ENCODE measurements around the gene APBA3. TPM values are rescaled to one million over a fixed set of nuclear protein-coding genes. Genes with fewer than 3 reads are reported as not detected.
"Not testable (repeated sequence)": the region's sequence is repeated elsewhere in the genome, so short reads cannot be mapped to it uniquely, and the experiment has no call there.

Gene APBA3
- polyA plus RNA-seq, 2 of the 4 experiments (the other 2 are of a cell fraction) = 5.5 to 10.0 TPM

DNA sequence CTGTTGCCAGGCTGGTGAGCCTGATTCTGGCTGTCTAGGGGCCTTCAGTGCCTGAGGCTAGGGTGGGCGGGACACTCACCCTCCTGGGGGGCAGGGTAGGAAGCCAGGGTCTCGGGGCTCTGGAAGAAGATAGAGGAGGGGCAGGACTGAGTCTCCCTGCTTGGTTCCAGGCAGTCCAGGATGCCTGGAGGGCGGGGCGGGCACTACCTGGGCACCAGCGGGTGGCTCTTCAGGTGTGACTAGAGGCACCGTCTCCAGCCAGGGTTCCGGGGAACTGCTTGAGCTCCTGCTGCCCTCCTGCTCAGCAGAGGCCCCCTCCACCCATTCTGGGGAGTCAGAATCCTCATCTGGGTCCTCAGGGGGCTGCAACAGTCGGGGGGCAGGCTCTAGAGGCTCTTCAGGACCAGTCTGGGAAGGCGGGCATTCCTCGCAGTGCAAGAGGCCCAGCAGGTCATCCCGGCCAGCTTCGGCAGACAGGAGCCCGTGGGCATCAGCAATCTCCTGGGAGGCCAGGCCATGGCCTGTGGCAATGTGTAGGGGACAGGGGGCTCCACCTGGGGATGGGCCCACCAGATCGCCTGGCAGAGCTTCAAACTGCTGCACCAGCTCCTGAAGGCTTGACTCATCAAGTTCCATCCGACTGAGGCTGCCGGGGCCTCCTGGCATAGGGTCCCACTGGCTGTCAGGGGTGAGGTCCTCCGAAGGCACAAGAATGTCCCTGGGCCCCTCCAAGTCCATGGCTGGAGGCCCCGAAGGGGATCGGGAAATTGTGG is 1.8 kb downstream of the APBA3 start:
- no peak overlapping the region for H3K4me2 ChIP-seq
- ChIA-PET CTCF (interaction anchor here (0.6 to 1.7 kb wide), 3 partner anchors 33 to 448 kb away, joined by 3 to 4 read pairs (median 4); no protein-coding TSS in a partner anchor), POLR2A (no interaction called here)
- no peak for DNase-seq (ENCODE audit: low read depth in 1 of 2, low spot score in 1 of 2)
- 91% methylated on average over 10 of the region's 19 CpGs for WGBS (ENCODE audit: missing lambda C conversion rate)
- no peak for ATAC-seq
- FAIRE-seq = no peak
- H3K4me3 ChIP-seq = no peak overlapping the region
- peaks cover 9% of the 10 kb centered on the region; the same call in 2 of the 3 replicates for H3K4me1 ChIP-seq
- no peak overlapping the region for H3K27ac ChIP-seq
- TF ChIP-seq FOXS1 (CRISPR knock-in tag; IDR thresholded peaks at IDR 0.05) (no peak), MYC (IDR thresholded peaks at IDR 0.05; ENCODE audit: borderline replicate concordance, low read length) (no peak), CHD2 (IDR thresholded peaks at IDR 0.05; ENCODE audit: low read length, partially characterized antibody) (no peak), NR3C1 (IDR thresholded peaks at IDR 0.05) (no peak), EP300 (IDR thresholded peaks at IDR 0.05) (no peak), ZC3H11A (IDR thresholded peaks at IDR 0.05) (no peak), PBX3 (IDR thresholded peaks at IDR 0.05) (no peak), CBX8 (IDR thresholded peaks at IDR 0.05) (no peak), HOXB5 (CRISPR knock-in tag; IDR thresholded peaks at IDR 0.05) (no peak), POLR2A (IDR thresholded peaks at IDR 0.05; ENCODE audit: low read length) (no peak), ATOH8 (CRISPR knock-in tag; IDR thresholded peaks at IDR 0.05; ENCODE audit: low read depth) (no peak), RARB (CRISPR knock-in tag; IDR thresholded peaks at IDR 0.05) (no peak)
- TF ChIP-seq, protein P1, sequence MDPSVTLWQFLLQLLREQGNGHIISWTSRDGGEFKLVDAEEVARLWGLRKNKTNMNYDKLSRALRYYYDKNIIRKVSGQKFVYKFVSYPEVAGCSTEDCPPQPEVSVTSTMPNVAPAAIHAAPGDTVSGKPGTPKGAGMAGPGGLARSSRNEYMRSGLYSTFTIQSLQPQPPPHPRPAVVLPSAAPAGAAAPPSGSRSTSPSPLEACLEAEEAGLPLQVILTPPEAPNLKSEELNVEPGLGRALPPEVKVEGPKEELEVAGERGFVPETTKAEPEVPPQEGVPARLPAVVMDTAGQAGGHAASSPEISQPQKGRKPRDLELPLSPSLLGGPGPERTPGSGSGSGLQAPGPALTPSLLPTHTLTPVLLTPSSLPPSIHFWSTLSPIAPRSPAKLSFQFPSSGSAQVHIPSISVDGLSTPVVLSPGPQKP (IDR thresholded peaks at IDR 0.05; ENCODE audit: low read depth, low read length) = no peak
- H3K9me3 ChIP-seq = no peaks in the 10 kb centered on the region

GRCh38 chr19:3758297-3758696 is 3.2 kb downstream of the APBA3 start:
- FAIRE-seq; H3K4me1 ChIP-seq; ATAC-seq; H3K27ac ChIP-seq; CTCF ChIA-PET; H3K4me2 ChIP-seq; H3K9me3 ChIP-seq; DNase-seq (ENCODE audit: low read depth in 1 of 2, low spot score in 1 of 2); POLR2A ChIA-PET; H3K4me3 ChIP-seq: not testable (repeated sequence)
- WGBS (ENCODE audit: missing lambda C conversion rate) = 90% methylated on average over 13 of the region's 13 CpGs

DNA sequence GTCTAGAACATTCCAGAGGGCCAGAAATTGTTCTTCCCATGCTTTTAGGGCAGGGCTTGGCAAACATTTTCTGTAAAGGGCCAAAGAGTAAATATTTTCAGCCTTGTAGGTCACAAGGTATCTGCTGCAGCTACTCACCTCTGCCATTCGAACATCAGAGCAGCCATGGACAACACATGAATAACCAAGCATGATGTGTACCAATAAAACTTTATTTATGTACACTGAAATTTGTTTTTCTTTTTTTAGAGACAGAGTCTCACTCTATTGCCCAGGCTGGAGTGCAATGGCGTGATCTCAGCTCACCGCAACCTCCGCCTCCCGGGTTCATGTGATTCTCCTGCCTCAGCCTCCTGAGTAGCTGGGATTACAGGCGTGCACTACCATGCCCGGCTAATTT is 3.8 kb downstream of the APBA3 start:
- H3K4me2 ChIP-seq; H3K9me3 ChIP-seq; CTCF ChIA-PET; ATAC-seq; FAIRE-seq; H3K4me3 ChIP-seq; H3K4me1 ChIP-seq; DNase-seq (ENCODE audit: low read depth in 1 of 2, low spot score in 1 of 2); POLR2A ChIA-PET; H3K27ac ChIP-seq: not testable (repeated sequence)
- WGBS (ENCODE audit: missing lambda C conversion rate) = 94% methylated on average over 7 of the region's 7 CpGs

GRCh38 chr19:3753631-3754410 is 7.7 kb downstream of the APBA3 start:
- WGBS (ENCODE audit: missing lambda C conversion rate) = 89% methylated on average over 25 of the region's 51 CpGs
- no peak for TF ChIP-seq HOXB13 (CRISPR knock-in tag; IDR thresholded peaks at IDR 0.05; ENCODE audit: low read depth)
- no peak for TF ChIP-seq EP300 (IDR thresholded peaks at IDR 0.05)
- no peak for TF ChIP-seq CHD4 (IDR thresholded peaks at IDR 0.05; ENCODE audit: borderline replicate concordance)
- no peak for TF ChIP-seq NR3C1 (IDR thresholded peaks at IDR 0.05)
- TF ChIP-seq HOXA7 (CRISPR knock-in tag; IDR thresholded peaks at IDR 0.05) = no peak
- TF ChIP-seq HDAC2 (IDR thresholded peaks at IDR 0.05) = no peak
- TF ChIP-seq KDM5A (IDR thresholded peaks at IDR 0.05) = no peak
- no peak for TF ChIP-seq ATOH8 (CRISPR knock-in tag; IDR thresholded peaks at IDR 0.05; ENCODE audit: low read depth)
- no peak for TF ChIP-seq HOXB5 (CRISPR knock-in tag; IDR thresholded peaks at IDR 0.05)
- TF ChIP-seq CEBPB (IDR thresholded peaks at IDR 0.05) = no peak
- no peak for TF ChIP-seq FOSL2 (IDR thresholded peaks at IDR 0.05)
- TF ChIP-seq FOSL2 (CRISPR knock-in tag; IDR thresholded peaks at IDR 0.05) = no peak
- TF ChIP-seq CHD2 (IDR thresholded peaks at IDR 0.05; ENCODE audit: low read length, partially characterized antibody) = no peak
- TF ChIP-seq RFX5 (IDR thresholded peaks at IDR 0.05) = no peak
- no peak for TF ChIP-seq RCOR1 (IDR thresholded peaks at IDR 0.05; ENCODE audit: low read depth, low read length)
- no peak for TF ChIP-seq ESRRA (IDR thresholded peaks at IDR 0.05; ENCODE audit: borderline replicate concordance, low read length)
- ChIA-PET POLR2A (no interaction called here), CTCF (interaction anchor here (1.2 to 1.4 kb wide), 2 partner anchors 8 to 42 kb away, joined by 3 to 6 read pairs; partner anchors contain the start of genes APBA3 and MRPL54)
- Histone ChIP-seq H3K4me2 (no peak overlapping the region), H3K9me3 (no peaks in the 10 kb centered on the region), H3K4me3 (no peak overlapping the region), H3K4me1 (no peaks in the 10 kb centered on the region), H3K27ac (no peak overlapping the region)
- ATAC-seq (no peak), FAIRE-seq (no peak), DNase-seq (ENCODE audit: low read depth in 1 of 2, low spot score in 1 of 2) (no peak)

Data from A549 (cell line).